K562 (cell line): ENCODE data around the gene FAM53A.

Experiments used
- FOXJ3 ChIP-seq: sonication (generic); formaldehyde crosslinking; IDR thresholded peaks from 2 replicates; pipeline ENCODE4 v1.4.0; 2020; ENCODE audit warnings: mild to moderate bottlenecking, missing genetic modification reagents
- MEIS2 ChIP-seq: fragments of 450-650 bp; IDR thresholded peaks from 2 replicates; pipeline ENCODE4 v1.6.1; 2014; ENCODE audit warnings: mild to moderate bottlenecking; ENCODE audit not compliant: partially characterized antibody
- TCF7L2 ChIP-seq: fragments of 150-350 bp; IDR thresholded peaks from 2 replicates; pipeline ENCODE4 v1.6.1; 2016; ENCODE audit warnings: low read depth, mild to moderate bottlenecking, low read length, moderate library complexity

GRCh38 chr4:1722551-1723118 lies 38.5 kb upstream of the FAM53A start:
- no peak for TF ChIP-seq MEIS2
- no peak for TF ChIP-seq TCF7L2
- TF ChIP-seq FOXJ3 (CRISPR knock-in tag) = no peak
